CD14-positive monocyte (primary cell): ENCODE results near the gene SMIM11. TPM values are rescaled to one million over a fixed set of nuclear protein-coding genes. Genes with fewer than 3 reads are reported as not detected.
"Not testable (repeated sequence)": the region's sequence is repeated elsewhere in the genome, so short reads cannot be mapped to it uniquely, and the experiment has no call there.

ENCODE experiments used
- DNase-seq, 3 donors: peaks; one replicate each; pipeline ENCODE4 v3.0.0-alpha.2; 2011 to 2022
- H2AFZ ChIP-seq: 2 replicates; pipeline ENCODE4 v1.6.0; 2012; ENCODE audit warnings: mild to moderate bottlenecking, low read depth, low read length, inconsistent platforms; ENCODE audit not compliant: insufficient read depth, poor library complexity, severe bottlenecking
- H3K27ac ChIP-seq, 2 donors: 1 replicate in 1 of 2; 2 replicates in 1 of 2; pipeline ENCODE4 v1.5.1; 2012 to 2013; ENCODE audit warnings: low read length in 2 of 2, control low read depth in 1 of 2, inconsistent platforms in 1 of 2, low read depth in 1 of 2, mild to moderate bottlenecking in 1 of 2
- H3K27me3 ChIP-seq, 2 donors: one replicate each; pipeline versions ENCODE4 v1.6.0 to v1.6.1; 2011 to 2013; ENCODE audit warnings: low read length in 2 of 2; ENCODE audit not compliant: control insufficient read depth in 2 of 2, insufficient read depth in 2 of 2
- H3K36me3 ChIP-seq, 2 donors: replicated peaks in 1 of 2; 1 replicate in 1 of 2; 2 replicates in 1 of 2; pipeline versions ENCODE4 v1.5.1 to v1.6.1; 2012 to 2013; ENCODE audit warnings: low read length in 2 of 2, control low read depth in 1 of 2, inconsistent platforms in 1 of 2, mild to moderate bottlenecking in 1 of 2; ENCODE audit not compliant: insufficient read depth in 2 of 2, control insufficient read depth in 1 of 2
- H3K4me1 ChIP-seq, 2 donors: 1 replicate in 1 of 2; 2 replicates in 1 of 2; pipeline versions ENCODE4 v1.5.1 to v1.6.1; 2012 to 2013; ENCODE audit warnings: low read length in 2 of 2, control low read depth in 1 of 2, inconsistent platforms in 1 of 2, mild to moderate bottlenecking in 1 of 2, moderate library complexity in 1 of 2; ENCODE audit not compliant: insufficient read depth in 2 of 2, control insufficient read depth in 1 of 2
- H3K4me2 ChIP-seq: replicated peaks from 2 replicates; pipeline ENCODE3; 2012; ENCODE audit warnings: low read length, moderate library complexity, mild to moderate bottlenecking; ENCODE audit not compliant: poor library complexity, severe bottlenecking; ENCODE audit errors: extremely low read depth
- H3K4me3 ChIP-seq, 3 experiments: fragments of 200-600 bp in 1 of 3; sonication (generic) in 1 of 3; replicated peaks in 1 of 3; 1 replicate in 2 of 3; 2 replicates in 1 of 3; pipeline ENCODE4 v1.5.1; 2011 to 2013; ENCODE audit warnings: low read length in 3 of 3, mild to moderate bottlenecking in 3 of 3, control low read depth in 2 of 3, low read depth in 2 of 3, inconsistent platforms in 1 of 3, moderate library complexity in 1 of 3
- H3K79me2 ChIP-seq: 2 replicates; pipeline ENCODE4 v1.6.0; 2012; ENCODE audit warnings: mild to moderate bottlenecking, control low read depth, inconsistent platforms, low read length, moderate library complexity; ENCODE audit not compliant: insufficient read depth
- H3K9ac ChIP-seq: 2 replicates; pipeline ENCODE4 v1.6.0; 2017; ENCODE audit warnings: low read length, mild to moderate bottlenecking; ENCODE audit not compliant: insufficient read depth, poor library complexity, severe bottlenecking
- H3K9me3 ChIP-seq, 2 donors: replicated peaks in 1 of 2; 1 replicate in 1 of 2; 2 replicates in 1 of 2; pipeline versions ENCODE4 v1.5.1 to v1.6.1; 2012 to 2013; ENCODE audit warnings: low read length in 2 of 2, control low read depth in 1 of 2; ENCODE audit not compliant: control insufficient read depth in 1 of 2, insufficient read depth in 1 of 2
- H4K20me1 ChIP-seq: 2 replicates; pipeline ENCODE4 v1.6.0; 2012; ENCODE audit warnings: mild to moderate bottlenecking, low read length, control low read depth, moderate library complexity; ENCODE audit not compliant: insufficient read depth
- H3K27ac Mint-ChIP-seq, 7 donors: one replicate each; pipeline ENCODE4 v1.8.0; 2020; ENCODE audit warnings: mild to moderate bottlenecking in 7 of 7, mixed read lengths in 7 of 7, moderate library complexity in 6 of 7, inconsistent platforms in 2 of 7
- H3K27me3 Mint-ChIP-seq, 3 donors: one replicate each; pipeline ENCODE4 v1.8.0; 2021 to 2022; ENCODE audit warnings: low read depth in 3 of 3, mild to moderate bottlenecking in 3 of 3, mixed read lengths in 3 of 3, moderate library complexity in 3 of 3, inconsistent platforms in 1 of 3
- H3K36me3 Mint-ChIP-seq, 2 donors: one replicate each; pipeline ENCODE4 v1.8.0; 2020; ENCODE audit warnings: mixed read lengths in 2 of 2, inconsistent platforms in 1 of 2, mild to moderate bottlenecking in 1 of 2
- H3K4me1 Mint-ChIP-seq: one replicate; pipeline ENCODE4 v1.8.0; 2020; ENCODE audit warnings: mild to moderate bottlenecking, mixed read lengths
- H3K4me3 Mint-ChIP-seq, 2 donors: one replicate each; pipeline ENCODE4 v1.8.0; 2020; ENCODE audit warnings: mild to moderate bottlenecking in 2 of 2, mixed read lengths in 2 of 2, moderate library complexity in 1 of 2
- H3K9me3 Mint-ChIP-seq, 7 donors: one replicate each; pipeline ENCODE4 v1.8.0; 2020 to 2022; ENCODE audit warnings: mixed read lengths in 7 of 7, mild to moderate bottlenecking in 6 of 7, moderate library complexity in 6 of 7, inconsistent platforms in 2 of 7
- WGBS: methylation state at CpG from one replicate; pipeline ENCODE4 v1.1.5; 2013; ENCODE audit warnings: missing lambda C conversion rate; ENCODE audit not compliant: insufficient coverage; 5-methylcytosine and 5-hydroxymethylcytosine counted together
- intact Hi-C, 2 donors: fragments of 100-400 bp; cut with micrococcal nuclease; formaldehyde crosslinking; loops; one replicate each; pipeline versions ENCODE4 v1.15.0 to v1.15.1; 2023
- polyA plus RNA-seq, 3 donors: library from polyadenylated mRNA; depleted of rRNA in 1 of 3; unstranded in 2 of 3; stranded (reverse) in 1 of 3; fragments of 300-500 nt in 2 of 3; fragments of >200 nt in 1 of 3; fragmentation: Illumina TruSeq in 2 of 3; gene quantifications; 1 replicate in 2 of 3; 2 replicates in 1 of 3; pipeline ENCODE4 v1.2.3, GENCODE V29; 2012 to 2021

SMIM11 gene
- polyA plus RNA-seq, 3 donors, result 1.8 to 10.7 (median 4.0) TPM

DNA sequence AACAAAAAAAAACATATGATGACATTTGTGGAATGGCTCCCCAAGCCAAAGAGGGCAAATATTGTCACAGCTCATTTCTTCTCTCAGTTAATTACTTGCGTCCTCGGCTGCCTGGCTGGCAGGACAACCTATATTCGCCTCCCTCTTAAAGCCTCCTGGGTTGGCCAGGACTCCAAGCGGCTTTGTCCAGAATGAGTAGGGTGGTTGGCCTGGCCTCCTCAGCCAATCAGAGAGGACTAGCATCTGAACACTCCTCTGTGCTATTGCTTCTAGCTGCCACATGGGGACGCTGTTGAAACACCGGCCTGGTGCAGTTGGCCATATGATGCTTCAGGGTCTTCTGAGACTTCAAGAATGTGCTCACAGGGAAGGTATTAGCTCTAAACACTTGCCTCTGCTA lies 53.1 kb downstream of the SMIM11 start:
- H4K20me1 ChIP-seq, H3K27ac Mint-ChIP-seq, H3K27ac ChIP-seq, H3K9me3 Mint-ChIP-seq, H3K9ac ChIP-seq, H3K27me3 ChIP-seq, H3K4me3 Mint-ChIP-seq, H3K79me2 ChIP-seq, H3K36me3 Mint-ChIP-seq, H3K4me3 ChIP-seq, H3K4me1 ChIP-seq, H3K27me3 Mint-ChIP-seq, H3K36me3 ChIP-seq, DNase-seq, H2AFZ ChIP-seq, intact Hi-C loops, H3K4me1 Mint-ChIP-seq, H3K4me2 ChIP-seq, H3K9me3 ChIP-seq: not testable (repeated sequence)
- no CpG with 5 or more reads among the region's 6 CpGs for WGBS

DNA sequence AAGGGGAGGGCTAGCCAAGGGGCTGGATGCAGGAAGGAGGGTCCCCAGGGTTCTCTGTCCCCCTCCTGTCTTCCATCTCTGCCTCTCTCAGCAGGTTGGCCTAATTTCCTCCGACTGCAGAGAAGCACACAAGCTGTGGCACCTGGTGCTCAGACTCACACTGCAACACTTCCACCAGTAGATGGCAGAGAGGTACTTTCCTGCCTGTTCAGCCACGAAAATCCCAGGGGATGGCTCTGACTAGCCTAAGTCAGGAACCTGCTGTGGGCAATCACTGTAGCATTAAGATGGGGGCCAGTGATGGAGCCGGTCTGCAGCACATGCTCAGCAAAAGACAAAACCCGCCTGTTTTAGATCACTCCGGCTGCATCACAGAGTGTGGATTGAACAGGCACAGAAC lies 54.4 kb downstream of the SMIM11 start:
- H4K20me1 ChIP-seq, H3K36me3 ChIP-seq, H3K4me3 ChIP-seq, H3K4me2 ChIP-seq, H3K27me3 ChIP-seq, H3K27ac ChIP-seq, DNase-seq, H3K9me3 Mint-ChIP-seq, H3K79me2 ChIP-seq, H3K27me3 Mint-ChIP-seq, H3K4me1 ChIP-seq, H3K9me3 ChIP-seq, intact Hi-C loops, H2AFZ ChIP-seq, H3K27ac Mint-ChIP-seq, H3K4me1 Mint-ChIP-seq, H3K4me3 Mint-ChIP-seq, H3K36me3 Mint-ChIP-seq, H3K9ac ChIP-seq: not testable (repeated sequence)
- WGBS, result no CpG with 5 or more reads among the region's 5 CpGs

Other genes with a start within 250 kb of the SMIM11 start
- gene KCNE2, start 11.5 kb upstream of the SMIM11 start, polyA plus RNA-seq, result under 1 TPM in 1 of 3 donors, not detected in 2; 0.27 TPM
- gene SMIM34, start 48.4 kb downstream of the SMIM11 start, polyA plus RNA-seq, result under 1 TPM in 1 of 3 donors, not detected in 2; 0.21 TPM
- gene KCNE1, start 136.7 kb downstream of the SMIM11 start, polyA plus RNA-seq, result 10 to 100 TPM in 1 of 3 donors, 1 to 10 TPM in 2; 1.5 to 15.9 (median 3.2) TPM
- gene RCAN1, start 239.6 kb downstream of the SMIM11 start, polyA plus RNA-seq, result 10 to 100 TPM in 2 of 3 donors, 1 to 10 TPM in 1; 5.2 to 17.5 (median 15.1) TPM